ENCODE results near the gene CDH23. TPM values are rescaled to one million over a fixed set of nuclear protein-coding genes. Genes with fewer than 3 reads are reported as not detected.

The CDH23 gene
- total and polyA plus RNA-seq, 2 experiments from 2014 or later: 0.30 to 1.5 TPM

GRCh38 chr10:71659111-71659634 lies 262.5 kb downstream of the CDH23 start:
- H3K9me2 ChIP-seq (replicated peaks; ENCODE audit: insufficient read depth): no peaks in the 10 kb centered on the region
- no peaks in the 10 kb centered on the region for H3K9me3 ChIP-seq (ENCODE audit: low read depth)
- WGBS (ENCODE audit: low lambda C conversion rate, missing lambda C conversion rate): 58% methylated on average over 5 of the region's 5 CpGs
- no peaks in the 10 kb centered on the region for H4K20me1 ChIP-seq (ENCODE audit: insufficient read depth, poor library complexity, severe bottlenecking)
- peak; percentile 36 for DNase-seq (ENCODE audit: low spot score)
- H3K4me3 ChIP-seq: no peak overlapping the region
- peak overlapping the region; percentile 82 for H3K27ac ChIP-seq
- no peaks in the 10 kb centered on the region for H3K27me3 ChIP-seq
- no peak overlapping the region for H3K4me2 ChIP-seq
- H3K36me3 ChIP-seq (replicated peaks; ENCODE audit: insufficient read depth, low read depth): no peaks in the 10 kb centered on the region
- peaks cover 4% of the 10 kb centered on the region for H3K4me1 ChIP-seq (ENCODE audit: insufficient read depth)
- H3K79me2 ChIP-seq: no peaks in the 10 kb centered on the region
- H2AFZ ChIP-seq: no peak overlapping the region
- TF ChIP-seq CTCF (IDR thresholded peaks at IDR 0.05; ENCODE audit: poor library complexity) (no peak), EZH2 (IDR thresholded peaks at IDR 0.05; ENCODE audit: borderline replicate concordance) (no peak), EZH2phosphoT487 (IDR thresholded peaks at IDR 0.05; ENCODE audit: low read depth, severe bottlenecking, unreplicated experiment) (no peak)

- no peaks in the 10 kb centered on the region for H4K20me1 ChIP-seq (ENCODE audit: insufficient read depth, poor library complexity, severe bottlenecking)
- DNase-seq (ENCODE audit: low spot score): no peak
- H3K79me2 ChIP-seq: no peaks in the 10 kb centered on the region
- WGBS (ENCODE audit: low lambda C conversion rate, missing lambda C conversion rate): 96% methylated on average over 7 of the region's 10 CpGs
- no peak overlapping the region for H2AFZ ChIP-seq
- no peak overlapping the region for H3K4me3 ChIP-seq
- no peak for TF ChIP-seq EZH2phosphoT487 (IDR thresholded peaks at IDR 0.05; ENCODE audit: low read depth, severe bottlenecking, unreplicated experiment)
- no peak for TF ChIP-seq EZH2 (IDR thresholded peaks at IDR 0.05; ENCODE audit: borderline replicate concordance)
- TF ChIP-seq CTCF (IDR thresholded peaks at IDR 0.05; ENCODE audit: poor library complexity): no peak
- H3K9me3 ChIP-seq (ENCODE audit: low read depth): no peaks in the 10 kb centered on the region
- peaks cover 4% of the 10 kb centered on the region for H3K4me1 ChIP-seq (ENCODE audit: insufficient read depth)
- H3K9me2 ChIP-seq (replicated peaks; ENCODE audit: insufficient read depth): no peaks in the 10 kb centered on the region
- H3K36me3 ChIP-seq (replicated peaks; ENCODE audit: insufficient read depth, low read depth): no peaks in the 10 kb centered on the region
- no peaks in the 10 kb centered on the region for H3K27me3 ChIP-seq
- H3K4me2 ChIP-seq: no peak overlapping the region
- H3K27ac ChIP-seq: peak overlapping the region; percentile 82
These were observed 263.0 kb downstream of the CDH23 start for GRCh38 chr10:71659737-71660136.

GRCh38 chr10:71660313-71660712 lies 263.6 kb downstream of the CDH23 start:
- no peaks in the 10 kb centered on the region for H3K9me2 ChIP-seq (replicated peaks; ENCODE audit: insufficient read depth)
- H4K20me1 ChIP-seq (ENCODE audit: insufficient read depth, poor library complexity, severe bottlenecking): no peaks in the 10 kb centered on the region
- H3K4me3 ChIP-seq: no peak overlapping the region
- no peaks in the 10 kb centered on the region for H3K36me3 ChIP-seq (replicated peaks; ENCODE audit: insufficient read depth, low read depth)
- no peak overlapping the region for H2AFZ ChIP-seq
- no peak overlapping the region for H3K4me2 ChIP-seq
- H3K9me3 ChIP-seq (ENCODE audit: low read depth): no peaks in the 10 kb centered on the region
- TF ChIP-seq EZH2phosphoT487 (IDR thresholded peaks at IDR 0.05; ENCODE audit: low read depth, severe bottlenecking, unreplicated experiment) (no peak), CTCF (IDR thresholded peaks at IDR 0.05; ENCODE audit: poor library complexity) (no peak), EZH2 (IDR thresholded peaks at IDR 0.05; ENCODE audit: borderline replicate concordance) (no peak)
- no peaks in the 10 kb centered on the region for H3K27me3 ChIP-seq
- no peak for DNase-seq (ENCODE audit: low spot score)
- no peaks in the 10 kb centered on the region for H3K79me2 ChIP-seq
- no peak overlapping the region for H3K27ac ChIP-seq
- 96% methylated on average over 4 of the region's 4 CpGs for WGBS (ENCODE audit: low lambda C conversion rate, missing lambda C conversion rate)
- peaks cover 4% of the 10 kb centered on the region for H3K4me1 ChIP-seq (ENCODE audit: insufficient read depth)
